GM18861 (cell line): Measurements from ENCODE around the gene BRINP3.

Experiments
- ATAC-seq: cut with Tn5 transposase; IDR thresholded peaks from one replicate; pipeline ENCODE4 v1.9.1; 2021; ENCODE audit not compliant: unreplicated experiment

The BRINP3 gene

GRCh38 chr1:190327271-190327670, 150.4 kb downstream of the BRINP3 start:
- ATAC-seq, result no peak

GRCh38 chr1:190323530-190323929, 154.1 kb downstream of the BRINP3 start:
- ATAC-seq, result no peak

- ATAC-seq, result no peak
Observed at GRCh38 chr1:190322274-190322673, 155.4 kb downstream of the BRINP3 start.

- no peak for ATAC-seq
Observed at GRCh38 chr1:190320952-190321351, 156.7 kb downstream of the BRINP3 start.

GRCh38 chr1:190312763-190313162, 164.9 kb downstream of the BRINP3 start:
- no peak for ATAC-seq

- ATAC-seq, result no peak
Observed at GRCh38 chr1:190303501-190303900, 174.2 kb downstream of the BRINP3 start.

- ATAC-seq, result no peak
Observed at GRCh38 chr1:190296453-190296852, 181.2 kb downstream of the BRINP3 start.

- peak; percentile 54 for ATAC-seq
Observed at GRCh38 chr1:190289897-190290296, 187.8 kb downstream of the BRINP3 start.

GRCh38 chr1:190286111-190286510, 191.6 kb downstream of the BRINP3 start:
- no peak for ATAC-seq

- ATAC-seq, result no peak
Observed at GRCh38 chr1:190277107-190277506, 200.6 kb downstream of the BRINP3 start.

- no peak for ATAC-seq
Observed at GRCh38 chr1:190274721-190275120, 202.9 kb downstream of the BRINP3 start.

GRCh38 chr1:190273161-190273560, 204.5 kb downstream of the BRINP3 start:
- ATAC-seq, result no peak

GRCh38 chr1:190262538-190262937, 215.1 kb downstream of the BRINP3 start:
- no peak for ATAC-seq

GRCh38 chr1:190259424-190259823, 218.2 kb downstream of the BRINP3 start:
- ATAC-seq, result no peak

GRCh38 chr1:190258003-190258402, 219.7 kb downstream of the BRINP3 start:
- no peak for ATAC-seq

- ATAC-seq, result no peak
Observed at GRCh38 chr1:190252046-190252445, 225.6 kb downstream of the BRINP3 start.

GRCh38 chr1:190250368-190250767, 227.3 kb downstream of the BRINP3 start:
- no peak for ATAC-seq

GRCh38 chr1:190244406-190244805, 233.3 kb downstream of the BRINP3 start:
- ATAC-seq, result no peak

- ATAC-seq, result no peak
Observed at GRCh38 chr1:190243056-190243455, 234.6 kb downstream of the BRINP3 start.

GRCh38 chr1:190226006-190226405, 251.7 kb downstream of the BRINP3 start:
- no peak for ATAC-seq

- no peak for ATAC-seq
Observed at GRCh38 chr1:190212450-190212849, 265.2 kb downstream of the BRINP3 start.

- ATAC-seq, result no peak
Observed at GRCh38 chr1:190207733-190208132, 269.9 kb downstream of the BRINP3 start.

GRCh38 chr1:190205713-190206112, 272.0 kb downstream of the BRINP3 start:
- ATAC-seq, result no peak

GRCh38 chr1:190196020-190196419, 281.6 kb downstream of the BRINP3 start:
- ATAC-seq, result no peak
